OCI-LY7 (cell line): ENCODE results near the gene MIPEP. TPM values are rescaled to one million over a fixed set of nuclear protein-coding genes. Genes with fewer than 3 reads are reported as not detected.

Experiments used
- BruUV-seq: library from RNA; stranded (reverse); fragments of 400-500 nt; replicated peaks from 2 replicates; lab custom pipeline; 2021; lab: Mats Ljungman, UMichigan
- CTCF ChIA-PET: fragments of 300-600 bp; sonication (Branson Sonifier 250); formaldehyde crosslinking; loops from one replicate; lab custom pipeline; 2022; ENCODE audit warnings: antibody characterized with exemption; ENCODE audit not compliant: unreplicated experiment; lab: Charles Lee
- POLR2A ChIA-PET: fragments of 300-600 bp; sonication (Branson Sonifier 250); formaldehyde crosslinking; loops from one replicate; lab custom pipeline; 2022; ENCODE audit warnings: antibody characterized with exemption; lab: Charles Lee
- DNase-seq: peaks from one replicate; pipeline ENCODE4 v3.0.0-alpha.2; 2015; ENCODE audit warnings: low spot score
- H2AFZ ChIP-seq: fragments of 200-600 bp; sonication (generic), shearing (Covaris generic); 2 replicates; pipeline ENCODE4 v1.6.1; 2014; ENCODE audit warnings: mild to moderate bottlenecking, antibody characterized with exemption, low read length, moderate library complexity
- H3K27ac ChIP-seq: fragments of 200-600 bp; sonication (generic); 2 replicates; pipeline ENCODE4 v1.5.1; 2014; ENCODE audit warnings: mixed run types, low read depth, mild to moderate bottlenecking, moderate library complexity, low read length, inconsistent platforms; ENCODE audit not compliant: poor library complexity, severe bottlenecking
- H3K36me3 ChIP-seq: fragments of 200-600 bp; sonication (generic); 2 replicates; pipeline ENCODE4 v1.6.1; 2014; ENCODE audit warnings: mild to moderate bottlenecking, antibody characterized with exemption, low read length, moderate library complexity, mixed read lengths; ENCODE audit not compliant: insufficient read depth
- H3K4me1 ChIP-seq: fragments of 200-600 bp; sonication (generic); 2 replicates; pipeline ENCODE4 v1.5.1; 2014; ENCODE audit warnings: mild to moderate bottlenecking, low read length; ENCODE audit not compliant: insufficient read depth, poor library complexity, severe bottlenecking
- H3K4me2 ChIP-seq: fragments of 200-600 bp; sonication (generic); 2 replicates; pipeline ENCODE4 v1.6.1; 2014; ENCODE audit warnings: mild to moderate bottlenecking, low read length
- H3K4me3 ChIP-seq: fragments of 200-600 bp; sonication (generic); 2 replicates; pipeline ENCODE4 v1.5.1; 2014; ENCODE audit warnings: mild to moderate bottlenecking, low read depth, low read length; ENCODE audit not compliant: poor library complexity, severe bottlenecking
- H3K79me2 ChIP-seq: fragments of 200-600 bp; sonication (generic); 2 replicates; pipeline ENCODE4 v1.6.1; 2016; ENCODE audit warnings: low read depth, mild to moderate bottlenecking, low read length, moderate library complexity, mixed read lengths; ENCODE audit not compliant: insufficient read depth
- H3K9me2 ChIP-seq: fragments of 200-600 bp; sonication (generic); 2 replicates; pipeline ENCODE4 v1.6.1; 2016; ENCODE audit warnings: mild to moderate bottlenecking, low read length, mixed read lengths; ENCODE audit not compliant: insufficient read depth
- H3K9me3 ChIP-seq: fragments of 200-600 bp; sonication (generic); 2 replicates; pipeline ENCODE4 v1.6.1; 2014; ENCODE audit warnings: mild to moderate bottlenecking, mixed run types, low read length, mixed read lengths
- H4K20me1 ChIP-seq: fragments of 200-600 bp; sonication (generic); 2 replicates; pipeline ENCODE4 v1.6.1; 2014; ENCODE audit warnings: mild to moderate bottlenecking, antibody characterized with exemption, low read length, moderate library complexity, mixed read lengths; ENCODE audit not compliant: insufficient read depth
- CTCF ChIP-seq: fragments of 200-600 bp; sonication (generic); conservative IDR thresholded peaks from 2 replicates; pipeline ENCODE4 v1.5.1; 2014; ENCODE audit warnings: mild to moderate bottlenecking, antibody characterized with exemption, low read length, moderate library complexity, mixed read lengths
- EZH2phosphoT487 ChIP-seq: fragments of 200-600 bp; sonication (generic); IDR thresholded peaks from 2 replicates; pipeline ENCODE4 v1.6.1; 2018; ENCODE audit warnings: low read depth, borderline replicate concordance, mild to moderate bottlenecking, mixed run types, antibody characterized with exemption, low read length, moderate library complexity, mixed read lengths
- intact Hi-C: fragments of 100-400 bp; cut with micrococcal nuclease; formaldehyde crosslinking; loops from one replicate; pipeline ENCODE4 v1.10.0; 2022; ENCODE audit not compliant: unreplicated experiment
- total RNA-seq, 2 experiments: library from RNA; depleted of rRNA in 1 of 2; stranded (reverse); fragments of >200 nt in 1 of 2; shearing (Covaris generic) in 1 of 2; gene quantifications; 2 replicates each; pipeline ENCODE4 v1.2.3, GENCODE V29; 2014 to 2022

MIPEP gene
- total RNA-seq, 2 experiments from 2014 or later, result 13.5 to 15.7 TPM

GRCh38 chr13:23731709-23732108 lies 157.5 kb downstream of the MIPEP start:
- BruUV-seq, result no TSS peak
- no peak overlapping the region for H3K4me3 ChIP-seq
- no peak overlapping the region for H3K27ac ChIP-seq
- H2AFZ ChIP-seq, result no peak overlapping the region
- H3K79me2 ChIP-seq, result no peaks in the 10 kb centered on the region
- no peaks in the 10 kb centered on the region for H4K20me1 ChIP-seq
- DNase-seq, result no peak
- no peaks in the 10 kb centered on the region for H3K4me1 ChIP-seq
- H3K36me3 ChIP-seq, result 0 out of 2 replicates have a peak, but pooled peaks cover 3% of the 10 kb centered on the region
- intact Hi-C loops, result no loop called here
- no peak overlapping the region for H3K4me2 ChIP-seq
- CTCF ChIA-PET, result no interaction called here
- TF ChIP-seq CTCF (no peak), EZH2phosphoT487 (no peak)
- POLR2A ChIA-PET, result no interaction called here
- H3K9me3 ChIP-seq, result no peaks in the 10 kb centered on the region
- no peaks in the 10 kb centered on the region for H3K9me2 ChIP-seq

- H3K27ac ChIP-seq, result no peak overlapping the region
- DNase-seq, result no peak
- intact Hi-C loops, result no loop called here
- H3K9me2 ChIP-seq, result no peaks in the 10 kb centered on the region
- no TSS peak for BruUV-seq
- H3K4me3 ChIP-seq, result no peak overlapping the region
- POLR2A ChIA-PET, result no interaction called here
- H2AFZ ChIP-seq, result no peak overlapping the region
- H3K4me1 ChIP-seq, result no peaks in the 10 kb centered on the region
- H4K20me1 ChIP-seq, result no peaks in the 10 kb centered on the region
- TF ChIP-seq CTCF (no peak), EZH2phosphoT487 (no peak)
- H3K79me2 ChIP-seq, result no peaks in the 10 kb centered on the region
- CTCF ChIA-PET, result no interaction called here
- no peak overlapping the region for H3K4me2 ChIP-seq
- no peaks in the 10 kb centered on the region for H3K9me3 ChIP-seq
- 0 out of 2 replicates have a peak, but pooled peaks cover 3% of the 10 kb centered on the region for H3K36me3 ChIP-seq
These were observed 158.9 kb downstream of the MIPEP start for GRCh38 chr13:23730251-23730650.

GRCh38 chr13:23729531-23729930 lies 159.7 kb downstream of the MIPEP start:
- BruUV-seq, result no TSS peak
- H3K27ac ChIP-seq, result no peak overlapping the region
- H3K9me3 ChIP-seq, result no peaks in the 10 kb centered on the region
- intact Hi-C loops, result no loop called here
- no peak for TF ChIP-seq CTCF
- no peak for TF ChIP-seq EZH2phosphoT487
- ChIA-PET CTCF (no interaction called here), POLR2A (no interaction called here)
- no peaks in the 10 kb centered on the region for H4K20me1 ChIP-seq
- H3K9me2 ChIP-seq, result no peaks in the 10 kb centered on the region
- H2AFZ ChIP-seq, result no peak overlapping the region
- 0 out of 2 replicates have a peak, but pooled peaks cover 3% of the 10 kb centered on the region for H3K36me3 ChIP-seq
- H3K4me1 ChIP-seq, result no peaks in the 10 kb centered on the region
- H3K79me2 ChIP-seq, result no peaks in the 10 kb centered on the region
- H3K4me3 ChIP-seq, result no peak overlapping the region
- H3K4me2 ChIP-seq, result no peak overlapping the region
- DNase-seq, result no peak
